NOMO-1 treated with DMSO at 0.1 percent for 48 hours (cell line): ENCODE data around the gene MAN2B1.
"Not testable (repeated sequence)": the region's sequence is repeated elsewhere in the genome, so short reads cannot be mapped to it uniquely, and the experiment has no call there.

Experiments
- DNase-seq: peaks from one replicate; lab custom pipeline; 2025; ENCODE audit not compliant: unreplicated experiment; lab: John Stamatoyannopoulos, UW

MAN2B1 gene

GRCh38 chr19:12666265-12667048, at the start of gene MAN2B1, which contains the start of gene WDR83:
TSS of gene MAN2B1 (minus strand) at chr19:12666742. CDS start at chr19:12666701, 41 bp downstream.
TSS of gene WDR83 (plus strand) at chr19:12666807. CDS start at chr19:12669791, 2,984 bp downstream.
- DNase-seq, result peak; percentile 48

GRCh38 chr19:12715929-12716328, 49.4 kb upstream of the MAN2B1 start:
- DNase-seq, result no peak

DNA sequence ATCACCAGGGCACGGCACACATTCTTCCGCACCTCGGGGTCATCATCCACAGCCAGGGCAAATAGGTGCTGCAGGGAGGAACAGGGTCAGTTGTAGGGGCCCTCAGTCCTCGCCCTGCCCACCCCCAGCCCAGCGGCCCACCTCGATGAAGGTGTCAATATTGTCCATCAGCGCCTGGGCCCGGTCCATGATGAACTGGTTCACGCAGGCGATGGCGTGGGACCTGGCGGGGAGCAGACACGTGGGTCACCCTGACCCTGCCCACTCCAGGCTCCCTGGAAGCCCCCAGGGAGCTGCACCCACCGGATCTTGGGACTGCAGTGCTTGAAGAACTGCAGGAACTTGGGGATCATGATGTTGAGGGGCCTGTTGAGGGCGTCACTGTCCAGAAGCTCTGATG, 48.6 kb upstream of the MAN2B1 start:
- DNase-seq, result no peak

DNA sequence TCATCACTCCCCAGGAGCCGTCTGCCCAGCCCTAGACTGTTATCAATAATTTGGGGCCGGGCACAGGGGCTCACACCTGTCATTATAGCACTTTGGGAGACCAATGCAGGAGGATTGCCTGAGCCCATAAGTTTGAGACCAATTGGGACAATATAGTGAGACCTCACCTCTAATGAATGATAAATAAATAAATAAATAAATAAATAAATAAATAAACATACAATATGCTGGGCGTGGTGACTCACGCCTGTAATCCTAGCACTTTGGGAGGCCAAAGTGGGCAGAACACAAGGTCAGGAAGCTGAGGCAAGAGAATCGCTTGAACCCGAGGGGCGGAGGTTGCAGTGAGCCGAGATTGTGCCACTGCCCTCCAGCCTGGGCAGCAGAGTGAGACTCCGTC, 46.8 kb upstream of the MAN2B1 start:
- not testable (repeated sequence) for DNase-seq

- DNase-seq, result not testable (repeated sequence)
These were observed 45.5 kb upstream of the MAN2B1 start for GRCh38 chr19:12712077-12712476.

- no peak for DNase-seq
These were observed 44.6 kb upstream of the MAN2B1 start for GRCh38 chr19:12711187-12711586.

GRCh38 chr19:12708641-12709040, 42.1 kb upstream of the MAN2B1 start:
- DNase-seq, result no peak

- no peak for DNase-seq
These were observed 39.8 kb upstream of the MAN2B1 start for GRCh38 chr19:12706332-12706718.

- no peak for DNase-seq
These were observed 39.3 kb upstream of the MAN2B1 start for GRCh38 chr19:12705654-12706331.

- DNase-seq, result no peak
These were observed 38.6 kb upstream of the MAN2B1 start for GRCh38 chr19:12705169-12705568.

DNA sequence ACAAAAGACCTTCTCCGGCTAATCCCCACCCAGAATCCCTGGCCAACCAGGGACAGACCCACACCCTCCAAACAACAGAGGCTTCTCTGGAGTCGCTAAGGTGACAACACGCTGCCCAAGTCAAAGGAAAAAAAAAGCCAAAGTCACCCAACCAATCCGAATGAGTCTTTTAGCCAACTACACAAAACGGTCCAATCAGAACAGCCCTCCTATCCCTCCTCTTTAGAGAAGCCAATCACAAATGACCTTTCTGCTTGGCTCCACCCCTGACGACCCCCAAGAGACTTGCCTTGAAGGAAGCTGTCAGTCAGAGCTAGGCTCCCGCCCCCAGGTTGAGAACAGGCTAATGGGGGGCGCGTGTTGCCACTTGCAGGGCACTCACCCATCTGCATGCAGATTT, 36.5 kb upstream of the MAN2B1 start:
- peak; percentile 15 for DNase-seq

GRCh38 chr19:12701596-12702282, 35.2 kb upstream of the MAN2B1 start:
- DNase-seq, result no peak

DNA sequence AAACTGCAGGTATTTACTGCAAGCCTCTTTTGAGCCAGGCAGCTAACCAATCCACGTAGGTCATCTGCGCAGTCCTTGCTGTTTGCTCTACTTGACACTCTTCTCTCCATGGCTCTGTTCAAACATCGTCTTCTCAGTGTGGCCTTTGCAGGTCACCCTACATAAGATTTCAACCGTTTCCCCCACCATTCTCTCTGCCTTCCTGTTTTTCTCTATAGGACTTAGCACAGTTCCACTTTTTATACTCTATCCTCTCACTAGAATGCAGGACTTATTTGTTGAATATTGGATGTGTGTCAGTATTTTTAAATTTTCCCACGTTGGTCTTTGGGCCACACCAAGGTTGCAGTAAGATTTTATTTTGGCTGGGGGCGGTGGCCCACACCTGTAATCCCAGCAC, 31.6 kb upstream of the MAN2B1 start:
- DNase-seq, result no peak

GRCh38 chr19:12697425-12697824, 30.9 kb upstream of the MAN2B1 start:
- DNase-seq, result not testable (repeated sequence)

DNA sequence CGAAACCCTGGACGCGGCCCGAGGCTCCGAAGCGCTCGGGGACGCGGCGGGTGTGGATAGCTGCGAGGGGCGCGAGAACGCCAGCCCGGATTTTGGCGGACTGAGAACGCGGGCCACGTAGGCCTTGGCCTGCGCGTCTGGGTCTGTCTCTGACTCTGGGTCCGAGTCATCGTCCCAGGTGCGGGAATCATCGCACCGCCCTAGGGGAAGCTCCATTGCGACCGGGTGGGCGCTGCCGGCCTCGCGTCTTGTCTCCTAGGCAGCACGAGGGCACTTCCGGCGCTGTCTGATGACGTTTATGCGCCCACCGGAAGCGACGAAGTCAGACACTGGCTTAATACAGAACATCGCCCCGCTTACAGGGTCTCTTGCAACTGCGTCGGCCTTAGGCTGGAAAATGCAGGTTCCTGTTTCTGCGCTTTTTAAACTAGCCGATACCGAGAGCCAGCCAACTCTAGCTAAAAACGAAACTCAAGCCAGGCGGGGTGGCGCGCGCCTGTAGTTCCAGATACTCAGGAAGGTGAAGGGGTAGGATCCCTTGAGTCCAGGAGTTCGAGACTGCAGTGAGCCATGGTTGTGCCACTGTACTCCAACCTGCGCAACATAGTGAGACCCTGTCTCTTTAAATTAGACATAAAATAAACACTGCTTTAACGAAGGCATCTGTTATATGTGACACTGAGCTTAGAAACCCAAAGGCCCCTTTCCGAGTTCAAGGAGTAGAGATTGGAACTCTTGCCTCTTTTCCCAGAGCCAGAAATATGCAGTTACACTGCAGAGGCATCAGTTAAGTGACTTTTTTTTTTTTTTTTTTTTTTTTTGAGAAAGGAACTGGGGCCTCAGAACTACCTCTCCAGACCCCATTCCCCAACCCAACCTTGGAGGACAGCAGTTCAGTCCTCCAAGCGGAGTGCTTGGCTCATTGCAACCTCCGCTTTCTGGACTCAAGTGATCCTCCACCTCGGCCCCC, 30.1 kb upstream of the MAN2B1 start, which contains the start of gene FBXW9:
TSS of gene FBXW9 (minus strand) at position 266 of the 970 bp plus-strand sequence. CDS start at position 216, 50 bp downstream.
- DNase-seq, result peak; percentile 93

DNA sequence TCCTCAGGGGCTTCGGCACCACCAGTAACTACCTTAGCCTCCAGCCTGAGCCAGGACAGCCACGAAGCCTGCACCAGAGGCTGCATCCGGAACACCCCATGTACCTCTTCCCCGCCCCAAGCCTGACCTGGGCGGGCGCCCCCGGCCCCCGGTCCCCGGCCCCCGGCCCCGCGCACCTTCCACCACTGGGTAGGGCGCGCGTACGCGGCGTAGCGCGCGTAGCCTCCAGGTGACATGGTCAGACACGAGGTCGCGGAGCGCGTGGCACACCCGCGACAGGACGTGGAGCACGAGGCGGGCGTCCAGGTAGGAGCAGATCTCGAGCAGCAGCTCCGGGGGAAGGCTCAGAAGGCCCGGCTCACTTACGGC, 29.4 kb upstream of the MAN2B1 start:
- DNase-seq, result no peak

GRCh38 chr19:12695514-12695913, 29.0 kb upstream of the MAN2B1 start:
- DNase-seq, result no peak

- DNase-seq, result no peak
These were observed 28.6 kb upstream of the MAN2B1 start for GRCh38 chr19:12695096-12695495.

- DNase-seq, result no peak
These were observed 28.1 kb upstream of the MAN2B1 start for GRCh38 chr19:12694641-12695040.

- DNase-seq, result no peak
These were observed 26.4 kb upstream of the MAN2B1 start for GRCh38 chr19:12692960-12693359.
